OCI-LY3 (cell line): Measurements from ENCODE around the gene COX5B.

Experiments used
- H2AFZ ChIP-seq: fragments of 200-600, 300-600 bp; shearing (Covaris generic); 2 replicates; pipeline ENCODE4 v1.6.0; 2014; ENCODE audit warnings: antibody characterized with exemption, low read depth, low read length
- H3K27ac ChIP-seq: fragments of 200-600, 300-600 bp; sonication (generic); 2 replicates; pipeline ENCODE4 v1.5.1; 2014; ENCODE audit warnings: mild to moderate bottlenecking, low read length, moderate library complexity, mixed read lengths
- H3K27me3 ChIP-seq: fragments of 200-600, 300-600 bp; sonication (generic); 2 replicates; pipeline ENCODE4 v1.6.1; 2014; ENCODE audit warnings: low read depth, low read length, mixed read lengths
- H3K36me3 ChIP-seq: fragments of 200-600, 300-600 bp; sonication (generic); replicated peaks from 2 replicates; pipeline ENCODE3; 2014; ENCODE audit warnings: low read depth, low read length, mixed read lengths
- H3K4me1 ChIP-seq: fragments of 300-600, 200-600 bp; sonication (generic); 2 replicates; pipeline ENCODE4 v1.6.1; 2014; ENCODE audit warnings: low read length, mixed read lengths
- H3K4me2 ChIP-seq: fragments of 200-600, 300-600 bp; sonication (generic); 2 replicates; pipeline ENCODE4 v1.6.1; 2014; ENCODE audit warnings: low read length, mixed read lengths
- H3K4me3 ChIP-seq: fragments of 300-600, 200-600 bp; sonication (generic); 2 replicates; pipeline ENCODE4 v1.5.1; 2014; ENCODE audit warnings: antibody characterized with exemption, mild to moderate bottlenecking, low read length, moderate library complexity
- H3K79me2 ChIP-seq: fragments of 300-600, 200-600 bp; shearing (Covaris generic); 2 replicates; pipeline ENCODE4 v1.6.1; 2014; ENCODE audit warnings: mild to moderate bottlenecking, low read length, mixed read lengths
- H3K9ac ChIP-seq: fragments of 300-600, 200-600 bp; shearing (Covaris generic); 2 replicates; pipeline ENCODE4 v1.6.0; 2014; ENCODE audit warnings: mild to moderate bottlenecking, low read length, moderate library complexity
- H3K9me3 ChIP-seq: fragments of 200-600, 300-600 bp; shearing (Covaris generic); 2 replicates; pipeline ENCODE4 v1.6.1; 2014; ENCODE audit warnings: low read length, mixed read lengths; ENCODE audit not compliant: insufficient read depth
- H4K20me1 ChIP-seq: fragments of 200-600, 300-600 bp; sonication (generic); 2 replicates; pipeline ENCODE4 v1.6.1; 2016; ENCODE audit warnings: low read length, mixed read lengths; ENCODE audit not compliant: insufficient read depth
- EZH2phosphoT487 ChIP-seq: fragments of 200-600 bp; shearing (Covaris generic); IDR thresholded peaks from 2 replicates; pipeline ENCODE4 v1.6.1; 2018; ENCODE audit warnings: antibody characterized with exemption, mixed run types, low read depth
- TF ChIP-seq, protein P1 (sequence below): fragments of 200-600, 300-600 bp; sonication (generic); IDR thresholded peaks from 2 replicates; pipeline ENCODE4 v1.5.1; 2014; ENCODE audit warnings: antibody characterized with exemption, low read length, low read depth

The COX5B gene

DNA sequence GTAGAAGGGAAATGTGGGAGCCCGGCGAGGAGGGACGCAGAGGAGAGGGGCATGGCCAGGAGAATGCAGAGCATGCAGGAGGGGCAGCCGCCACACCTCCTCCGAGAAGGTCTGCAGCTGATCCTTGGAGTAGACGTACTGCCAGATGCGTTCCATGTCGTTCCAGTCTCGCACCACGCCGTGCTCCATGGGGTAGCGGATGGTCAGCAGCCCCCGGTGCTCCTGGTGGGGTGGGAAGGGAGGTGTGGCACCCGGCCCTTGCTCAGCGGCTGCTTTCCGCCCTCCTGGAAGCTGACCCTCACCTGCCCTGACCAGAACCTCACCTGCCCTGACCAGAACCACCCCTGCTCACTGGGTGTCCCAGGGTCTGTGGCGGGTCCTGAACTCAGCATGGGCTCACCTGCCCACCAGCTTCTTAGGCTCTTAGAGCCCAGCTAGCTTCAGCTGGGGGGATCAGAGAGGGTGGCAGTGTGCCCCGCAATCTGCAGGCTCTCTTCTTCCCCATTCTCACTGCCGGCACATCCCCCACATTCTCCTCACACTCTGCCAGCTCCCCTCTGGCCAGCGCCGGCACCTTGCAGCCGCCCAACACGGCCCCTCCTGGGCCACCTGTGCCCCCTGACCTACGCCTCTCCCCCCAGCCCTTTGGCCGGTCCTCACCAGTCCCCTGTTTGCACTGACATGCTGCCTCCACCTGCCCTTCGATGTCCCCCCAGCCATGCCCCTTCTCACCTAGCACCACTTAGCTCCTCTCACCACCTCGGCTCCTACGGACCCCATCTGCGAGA is 13.6 kb downstream of the COX5B start:
- no peaks in the 10 kb centered on the region for H3K9me3 ChIP-seq
- peaks cover 34% of the 10 kb centered on the region for H3K79me2 ChIP-seq
- peaks cover 8% of the 10 kb centered on the region for H4K20me1 ChIP-seq
- peaks cover 9% of the 10 kb centered on the region for H3K4me1 ChIP-seq
- H3K4me3 ChIP-seq, result no peak overlapping the region
- no peak overlapping the region for H3K9ac ChIP-seq
- H3K4me2 ChIP-seq, result no peak overlapping the region
- TF ChIP-seq EZH2phosphoT487, result no peak
- TF ChIP-seq, protein P1, sequence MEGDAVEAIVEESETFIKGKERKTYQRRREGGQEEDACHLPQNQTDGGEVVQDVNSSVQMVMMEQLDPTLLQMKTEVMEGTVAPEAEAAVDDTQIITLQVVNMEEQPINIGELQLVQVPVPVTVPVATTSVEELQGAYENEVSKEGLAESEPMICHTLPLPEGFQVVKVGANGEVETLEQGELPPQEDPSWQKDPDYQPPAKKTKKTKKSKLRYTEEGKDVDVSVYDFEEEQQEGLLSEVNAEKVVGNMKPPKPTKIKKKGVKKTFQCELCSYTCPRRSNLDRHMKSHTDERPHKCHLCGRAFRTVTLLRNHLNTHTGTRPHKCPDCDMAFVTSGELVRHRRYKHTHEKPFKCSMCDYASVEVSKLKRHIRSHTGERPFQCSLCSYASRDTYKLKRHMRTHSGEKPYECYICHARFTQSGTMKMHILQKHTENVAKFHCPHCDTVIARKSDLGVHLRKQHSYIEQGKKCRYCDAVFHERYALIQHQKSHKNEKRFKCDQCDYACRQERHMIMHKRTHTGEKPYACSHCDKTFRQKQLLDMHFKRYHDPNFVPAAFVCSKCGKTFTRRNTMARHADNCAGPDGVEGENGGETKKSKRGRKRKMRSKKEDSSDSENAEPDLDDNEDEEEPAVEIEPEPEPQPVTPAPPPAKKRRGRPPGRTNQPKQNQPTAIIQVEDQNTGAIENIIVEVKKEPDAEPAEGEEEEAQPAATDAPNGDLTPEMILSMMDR, result no peak
- H2AFZ ChIP-seq, result no peak overlapping the region
- peaks cover 15% of the 10 kb centered on the region for H3K36me3 ChIP-seq
- no peak overlapping the region for H3K27ac ChIP-seq
- no peaks in the 10 kb centered on the region for H3K27me3 ChIP-seq

DNA sequence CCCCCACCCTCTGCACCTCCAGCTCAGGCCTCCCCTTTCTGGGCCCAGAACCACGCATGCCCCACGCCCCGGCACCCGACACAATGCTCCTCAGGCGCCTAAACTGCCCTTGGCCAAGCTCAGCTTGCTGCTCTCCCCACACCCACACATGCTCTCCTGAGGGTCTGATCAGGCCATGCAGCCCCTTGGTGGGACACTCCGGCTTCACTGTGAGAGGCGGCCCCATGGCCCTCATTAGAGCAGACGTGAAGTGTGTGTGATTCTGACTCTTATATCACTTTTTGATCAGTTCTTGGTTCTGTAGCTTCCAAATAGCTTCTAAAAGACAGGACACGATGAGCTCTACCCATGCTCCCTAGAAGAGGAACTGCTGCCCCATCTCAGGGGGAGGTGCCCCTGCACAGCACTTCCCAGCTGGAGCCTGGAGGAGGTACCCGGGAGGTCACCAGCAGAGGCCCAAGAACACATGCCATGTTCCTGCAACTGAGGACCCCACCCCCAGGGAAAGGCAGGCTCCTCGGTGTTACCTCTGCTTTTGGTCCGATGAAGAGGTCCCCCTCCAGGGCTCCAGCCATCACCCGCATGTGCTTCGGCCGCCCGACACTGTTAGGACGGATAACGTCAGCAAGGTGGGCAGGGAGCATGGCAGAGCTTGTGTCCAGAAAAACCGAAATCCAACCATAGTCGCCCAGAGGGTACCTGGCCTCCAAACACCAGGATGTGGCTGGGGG is 14.3 kb downstream of the COX5B start:
- Histone ChIP-seq H4K20me1 (peaks cover 8% of the 10 kb centered on the region), H3K4me3 (no peak overlapping the region), H3K9me3 (no peaks in the 10 kb centered on the region), H3K4me2 (no peak overlapping the region), H3K27me3 (no peaks in the 10 kb centered on the region), H3K4me1 (peaks cover 14% of the 10 kb centered on the region), H3K27ac (no peak overlapping the region), H3K9ac (no peak overlapping the region), H3K79me2 (peaks cover 34% of the 10 kb centered on the region), H2AFZ (no peak overlapping the region), H3K36me3 (peaks cover 15% of the 10 kb centered on the region)
- no peak for TF ChIP-seq EZH2phosphoT487
- TF ChIP-seq, protein P1, result no peak

DNA sequence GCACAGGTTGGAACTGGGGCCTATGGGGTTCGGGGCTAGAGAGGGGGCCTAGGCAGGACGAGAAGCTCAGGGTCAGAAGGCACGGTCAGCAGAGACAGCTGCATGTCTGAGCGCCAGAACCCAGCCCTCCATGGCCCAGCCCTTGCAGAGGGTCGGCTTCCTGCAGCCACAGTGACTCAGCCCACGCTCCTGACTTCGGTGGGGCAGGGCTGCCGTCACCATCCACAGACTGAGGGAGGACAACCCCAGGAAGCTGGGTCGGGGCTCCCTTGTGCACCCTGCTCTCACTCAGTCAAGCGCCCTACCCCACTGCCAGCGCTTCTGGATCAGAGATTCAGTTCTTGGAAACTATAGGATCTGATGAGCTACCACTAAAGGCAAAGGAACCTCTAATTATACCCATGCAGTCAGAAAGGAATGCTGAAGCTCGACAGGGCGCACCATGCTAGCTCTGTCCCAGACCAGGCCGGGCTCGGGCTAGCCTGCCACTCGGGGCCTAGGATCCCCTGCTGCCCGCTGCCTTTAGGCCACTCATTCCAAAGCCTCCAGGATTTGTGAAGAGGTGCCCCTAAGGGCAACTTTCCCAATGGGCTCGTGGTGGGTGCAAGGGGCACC is 15.0 kb downstream of the COX5B start:
- peaks cover 34% of the 10 kb centered on the region for H3K79me2 ChIP-seq
- H2AFZ ChIP-seq, result no peak overlapping the region
- H3K9ac ChIP-seq, result no peak overlapping the region
- TF ChIP-seq, protein P1, result no peak
- H3K4me3 ChIP-seq, result no peak overlapping the region
- H3K4me1 ChIP-seq, result peaks cover 15% of the 10 kb centered on the region
- peaks cover 8% of the 10 kb centered on the region for H4K20me1 ChIP-seq
- no peak overlapping the region for H3K4me2 ChIP-seq
- H3K36me3 ChIP-seq, result peaks cover 15% of the 10 kb centered on the region
- H3K27ac ChIP-seq, result no peak overlapping the region
- H3K27me3 ChIP-seq, result no peaks in the 10 kb centered on the region
- no peaks in the 10 kb centered on the region for H3K9me3 ChIP-seq

DNA sequence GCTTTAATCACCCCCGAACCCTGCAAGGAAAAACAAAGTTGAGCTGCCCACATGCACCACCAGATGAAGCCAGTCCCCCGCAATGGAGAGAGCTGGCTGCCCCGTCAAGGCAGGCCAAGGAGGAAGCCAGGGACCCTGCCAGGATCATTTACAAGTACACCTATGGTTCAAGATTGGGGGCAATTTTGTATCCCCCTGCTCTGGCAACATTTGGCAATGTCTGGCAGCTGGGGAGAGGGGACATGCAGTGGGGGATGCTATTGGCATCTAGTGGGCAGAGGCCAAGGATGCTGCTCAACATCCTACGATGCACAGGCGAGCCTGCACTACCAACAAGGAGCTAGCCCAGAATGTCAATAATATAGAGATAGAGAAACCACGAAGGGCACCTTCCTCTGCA is 16.1 kb downstream of the COX5B start:
- Histone ChIP-seq H3K79me2 (peaks cover 34% of the 10 kb centered on the region), H3K9me3 (no peaks in the 10 kb centered on the region), H3K27ac (no peak overlapping the region), H3K36me3 (peaks cover 10% of the 10 kb centered on the region), H3K4me3 (peak overlapping the region; percentile 95), H2AFZ (no peak overlapping the region), H4K20me1 (peaks cover 8% of the 10 kb centered on the region), H3K27me3 (no peaks in the 10 kb centered on the region), H3K9ac (peak overlapping the region; percentile 87; the same call in 1 of the 2 replicates), H3K4me1 (peaks cover 15% of the 10 kb centered on the region), H3K4me2 (peak overlapping the region; percentile 93)
- TF ChIP-seq EZH2phosphoT487, result no peak
- TF ChIP-seq, protein P1, result no peak
